ENCODE data around the gene SDHAF1.
"Not testable (repeated sequence)": the region's sequence is repeated elsewhere in the genome, so short reads cannot be mapped to it uniquely, and the experiment has no call there.

Gene SDHAF1

GRCh38 chr19:36028313-36029041, 33.5 kb downstream of the SDHAF1 start:
- Mint-ChIP-seq H3K4me1 (peaks cover 3% of the 10 kb centered on the region), H3K27me3 (peaks cover 2% of the 10 kb centered on the region), H3K36me3 (peaks cover 12% of the 10 kb centered on the region), H3K9me3 (no peaks in the 10 kb centered on the region), H3K27ac (no peak overlapping the region), H3K4me3 (no peak overlapping the region)

GRCh38 chr19:36030264-36031148, 35.5 kb downstream of the SDHAF1 start:
- Mint-ChIP-seq H3K9me3 (no peaks in the 10 kb centered on the region), H3K27me3 (peaks cover 2% of the 10 kb centered on the region), H3K4me1 (peaks cover 19% of the 10 kb centered on the region), H3K4me3 (no peak overlapping the region), H3K27ac (no peak overlapping the region), H3K36me3 (peaks cover 17% of the 10 kb centered on the region)

DNA sequence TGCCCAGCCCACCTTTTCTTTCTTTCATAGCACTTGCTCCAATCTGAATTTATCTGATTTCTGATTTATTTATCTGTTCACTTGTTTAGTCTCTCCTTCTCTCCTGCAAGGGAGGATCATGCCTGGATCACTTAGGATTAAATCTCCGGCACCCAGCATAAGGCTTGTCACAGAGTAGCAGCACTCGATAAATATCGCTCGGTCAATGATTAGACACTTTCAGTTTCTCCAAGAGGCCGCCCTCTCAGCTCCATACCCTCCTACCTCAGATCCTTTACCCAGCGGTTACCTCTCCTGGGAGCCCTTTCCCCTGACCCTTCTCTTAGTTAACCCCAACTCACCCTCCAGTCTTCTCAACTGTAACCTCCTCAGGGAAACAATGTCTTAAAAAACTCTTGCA, 36.3 kb downstream of the SDHAF1 start:
- peaks cover 19% of the 10 kb centered on the region for H3K36me3 Mint-ChIP-seq
- peaks cover 25% of the 10 kb centered on the region for H3K4me1 Mint-ChIP-seq
- peaks cover 2% of the 10 kb centered on the region for H3K27me3 Mint-ChIP-seq
- H3K4me3 Mint-ChIP-seq, result no peak overlapping the region
- H3K27ac Mint-ChIP-seq, result no peak overlapping the region
- no peaks in the 10 kb centered on the region for H3K9me3 Mint-ChIP-seq

DNA sequence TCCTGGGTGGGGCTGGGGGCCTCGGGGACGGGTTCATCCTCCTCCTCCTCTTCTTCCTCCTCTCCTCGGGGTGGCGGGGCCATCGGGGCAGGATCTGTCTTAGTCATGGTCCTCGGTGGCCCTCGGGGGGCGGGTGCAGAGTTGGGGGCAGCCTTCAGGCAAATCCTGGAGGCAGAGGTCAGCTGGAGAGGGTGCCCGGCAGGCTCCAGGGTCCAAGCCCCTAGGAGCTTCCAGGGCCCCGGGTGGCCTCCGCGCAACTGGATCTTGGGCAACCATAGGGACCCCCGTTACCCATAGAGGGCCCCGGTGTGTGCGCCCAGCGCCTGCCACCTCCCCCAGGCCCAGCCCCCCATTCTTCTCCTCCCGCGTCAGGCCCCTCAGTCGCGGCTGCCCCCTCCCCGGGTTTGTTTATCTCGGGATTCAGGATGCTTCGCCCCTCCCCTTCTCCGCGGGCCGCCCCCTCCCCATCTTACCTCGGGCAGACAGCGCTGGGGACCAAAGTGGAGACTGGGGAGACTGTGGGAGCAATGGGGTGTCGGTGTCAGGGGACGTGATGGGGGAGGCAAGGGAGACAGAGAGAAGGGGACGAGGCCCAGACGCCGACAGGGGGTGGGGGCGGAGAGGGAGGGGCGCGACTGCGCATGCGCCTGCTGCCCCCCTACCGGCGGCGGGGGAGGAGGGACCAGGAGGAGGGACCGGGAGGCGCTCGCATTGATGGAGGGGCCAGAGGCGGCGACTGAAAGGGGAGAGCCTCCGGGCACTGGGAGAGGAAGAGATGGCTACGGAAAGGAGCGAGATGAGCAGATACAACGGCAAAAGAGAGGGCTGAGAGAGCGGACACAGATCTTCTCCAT, 37.5 kb downstream of the SDHAF1 start, which contains the start of gene CLIP3:
Gene CLIP3 (minus strand): TSS at position 623 of the 854 bp plus-strand sequence. CDS start 516 bp downstream, at position 107.
- H3K9me3 Mint-ChIP-seq, result no peaks in the 10 kb centered on the region
- peaks cover 19% of the 10 kb centered on the region for H3K36me3 Mint-ChIP-seq
- H3K4me3 Mint-ChIP-seq, result peak within 1 kb of the TSS; percentile 57
- peaks cover 2% of the 10 kb centered on the region for H3K27me3 Mint-ChIP-seq
- H3K27ac Mint-ChIP-seq, result no peak within 1 kb of the TSS
- H3K4me1 Mint-ChIP-seq, result peaks cover 34% of the 10 kb centered on the region

DNA sequence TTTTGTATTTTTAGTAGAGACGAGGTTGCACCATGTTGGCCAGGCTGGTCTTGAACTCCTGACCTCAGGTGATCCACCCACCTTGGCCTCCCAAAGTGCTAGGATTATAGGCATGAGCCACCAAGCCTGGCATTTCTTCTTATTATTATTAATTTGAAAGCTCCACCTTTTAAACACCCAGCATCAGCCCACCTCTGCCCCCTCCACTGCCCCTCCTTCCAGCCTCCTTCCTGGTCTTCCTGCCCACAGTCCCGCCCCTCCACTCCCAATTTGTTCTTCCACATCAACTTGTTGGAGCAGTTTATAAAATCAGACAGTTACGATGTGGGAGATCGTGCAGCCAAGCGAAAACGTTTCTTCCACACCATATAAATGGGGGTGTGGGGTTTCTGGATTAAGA, 45.5 kb downstream of the SDHAF1 start:
- Mint-ChIP-seq H3K27me3 (no peaks in the 10 kb centered on the region), H3K4me1 (peaks cover 20% of the 10 kb centered on the region), H3K27ac (no peak overlapping the region), H3K4me3 (no peak overlapping the region), H3K36me3 (peaks cover 6% of the 10 kb centered on the region), H3K9me3 (no peaks in the 10 kb centered on the region)

GRCh38 chr19:36041092-36041491, 46.1 kb downstream of the SDHAF1 start:
- H3K9me3 Mint-ChIP-seq, H3K27me3 Mint-ChIP-seq, H3K4me3 Mint-ChIP-seq, H3K27ac Mint-ChIP-seq, H3K36me3 Mint-ChIP-seq: not testable (repeated sequence)
- peaks cover 14% of the 10 kb centered on the region for H3K4me1 Mint-ChIP-seq

GRCh38 chr19:36041831-36042230, 46.8 kb downstream of the SDHAF1 start:
- Mint-ChIP-seq H3K27me3 (no peaks in the 10 kb centered on the region), H3K4me1 (peaks cover 11% of the 10 kb centered on the region), H3K4me3 (no peak overlapping the region), H3K9me3 (no peaks in the 10 kb centered on the region), H3K36me3 (peaks cover 9% of the 10 kb centered on the region), H3K27ac (no peak overlapping the region)

DNA sequence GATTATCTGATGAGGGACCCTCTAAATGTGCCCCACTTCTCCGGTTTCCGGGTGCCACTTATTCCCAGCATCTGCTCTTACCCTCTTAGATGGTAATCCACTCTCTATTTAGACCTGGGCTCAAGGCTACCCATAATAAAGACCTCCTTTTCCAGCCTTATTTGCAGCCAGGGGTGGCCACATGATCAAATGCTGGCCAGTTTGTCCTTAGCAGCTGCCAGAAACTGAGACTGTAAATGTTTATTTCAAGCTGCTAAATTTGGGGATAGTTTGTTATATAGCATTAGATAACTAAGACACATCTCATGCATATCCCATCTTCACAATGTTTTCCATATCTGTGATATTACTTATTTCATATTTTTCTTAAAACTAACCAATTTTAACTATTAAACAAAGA, 49.0 kb downstream of the SDHAF1 start:
- H3K27me3 Mint-ChIP-seq, result no peaks in the 10 kb centered on the region
- no peak overlapping the region for H3K27ac Mint-ChIP-seq
- H3K4me3 Mint-ChIP-seq, result no peak overlapping the region
- H3K36me3 Mint-ChIP-seq, result peaks cover 9% of the 10 kb centered on the region
- no peaks in the 10 kb centered on the region for H3K9me3 Mint-ChIP-seq
- peaks cover 4% of the 10 kb centered on the region for H3K4me1 Mint-ChIP-seq

Data from activated naive CD4-positive, alpha-beta T cell treated with anti-CD3 and anti-CD28 coated beads, Interleukin-2, amount 50 U/mL, for 24 hours (primary cell).